GM12872 (cell line): ENCODE results near the gene THRA.

Experiments used
- CTCF ChIP-seq: IDR thresholded peaks from 3 replicates; pipeline ENCODE4 v1.5.1; 2011; ENCODE audit warnings: low read depth, mild to moderate bottlenecking, low read length, moderate library complexity; ENCODE audit not compliant: insufficient read depth

The THRA gene

GRCh38 chr17:40063901-40064531 lies 1.3 kb downstream of the THRA start:
- TF ChIP-seq CTCF: no peak

- TF ChIP-seq CTCF: no peak
Measured at GRCh38 chr17:40064971-40065768, 2.4 kb downstream of the THRA start.

GRCh38 chr17:40065769-40066510 lies 3.2 kb downstream of the THRA start:
- TF ChIP-seq CTCF: no peak

DNA sequence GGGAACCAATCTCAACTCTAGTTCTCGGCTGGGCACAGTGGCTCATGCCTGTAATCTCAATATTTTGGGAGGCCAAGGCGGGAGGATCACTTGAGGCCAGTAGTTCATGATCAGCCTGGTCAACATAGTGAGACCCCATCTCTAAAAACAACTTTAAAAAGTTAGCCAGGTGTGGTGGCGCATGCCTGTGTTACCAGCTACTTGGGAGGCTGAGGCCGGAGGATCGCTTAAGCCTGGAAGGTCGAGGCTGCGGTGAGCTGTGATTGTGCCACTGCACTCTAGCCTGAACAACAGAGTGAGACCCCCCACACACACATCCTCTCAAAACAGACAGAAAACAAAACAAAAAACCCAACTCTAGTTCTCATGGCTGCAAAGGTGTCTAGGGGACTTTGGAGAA lies 4.9 kb downstream of the THRA start:
- no peak for TF ChIP-seq CTCF

GRCh38 chr17:40068129-40068581 lies 5.4 kb downstream of the THRA start:
- no peak for TF ChIP-seq CTCF

DNA sequence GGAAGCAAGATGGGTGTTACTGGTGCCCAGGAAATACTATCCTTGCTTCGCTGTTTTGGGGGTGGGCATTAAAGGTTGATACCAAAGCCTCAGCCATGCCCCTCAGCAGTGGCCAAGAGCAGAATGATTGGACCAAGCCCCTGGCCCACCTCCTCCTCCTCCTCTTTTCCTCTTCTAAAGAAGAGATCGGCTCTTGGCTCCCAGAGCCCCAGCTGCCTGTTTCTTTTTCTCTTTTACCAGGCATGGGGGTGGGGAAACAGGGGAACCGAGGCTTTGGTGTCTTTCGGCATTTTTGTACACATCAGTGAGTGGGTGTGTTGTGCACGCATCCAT lies 5.8 kb downstream of the THRA start:
- TF ChIP-seq CTCF: no peak
